ENCODE measurements around the gene CARS1.

The CARS1 gene

GRCh38 chr11:3008746-3009336 lies 48.4 kb downstream of the CARS1 start:
- no peak for DNase-seq (ENCODE audit: low spot score)

DNA sequence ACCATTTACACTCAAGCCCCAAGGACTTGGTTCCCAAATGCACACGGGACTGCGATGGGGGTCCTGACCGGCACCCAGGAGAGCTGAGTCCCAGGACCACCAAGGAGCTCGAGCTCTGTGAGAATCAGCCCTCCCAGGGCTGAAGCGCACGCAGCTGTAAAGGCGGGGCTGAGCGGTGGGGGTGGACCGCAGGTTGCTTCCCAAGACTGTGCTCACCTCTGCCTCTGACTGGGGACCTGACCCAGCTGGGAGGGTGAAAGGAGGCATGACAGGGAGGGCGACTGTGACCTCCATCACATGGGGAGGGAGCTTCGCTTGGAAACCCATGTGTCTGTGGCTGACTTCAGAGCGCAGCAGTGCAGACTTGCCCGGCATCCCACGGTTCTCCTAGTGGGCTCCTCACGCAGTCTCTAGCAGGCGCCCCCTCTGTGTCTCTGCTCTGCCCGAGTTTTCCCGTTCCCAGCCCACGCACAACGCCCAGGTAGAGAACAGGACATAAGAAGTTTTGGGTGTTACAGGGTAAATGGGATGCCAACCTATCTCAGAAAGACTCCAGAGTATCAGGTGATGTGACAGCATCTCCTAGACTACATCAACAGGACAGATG lies 49.7 kb downstream of the CARS1 start:
- DNase-seq (ENCODE audit: low spot score), result no peak

GRCh38 chr11:3006505-3007260 lies 50.5 kb downstream of the CARS1 start:
- DNase-seq (ENCODE audit: low spot score), result no peak

DNA sequence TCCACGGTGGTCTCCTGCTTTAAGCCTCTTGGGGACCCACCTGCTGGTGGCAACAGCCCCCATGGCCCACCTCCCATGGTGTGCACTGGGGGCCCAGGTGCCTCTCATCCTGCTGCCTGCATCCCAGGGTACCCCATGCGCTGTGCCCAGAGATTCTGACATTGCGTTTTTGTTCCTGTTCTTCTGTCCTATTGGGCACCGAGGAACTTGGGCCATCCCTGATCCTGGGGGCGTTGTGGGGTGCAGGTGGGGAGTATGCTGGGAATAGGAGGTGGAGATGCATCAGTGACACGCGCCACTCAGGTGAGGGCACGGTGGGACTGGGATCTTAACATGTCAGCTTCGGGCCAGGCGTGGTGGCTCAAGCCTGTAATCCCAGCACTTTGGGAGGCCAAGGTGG lies 52.7 kb downstream of the CARS1 start:
- no peak for DNase-seq (ENCODE audit: low spot score)

DNA sequence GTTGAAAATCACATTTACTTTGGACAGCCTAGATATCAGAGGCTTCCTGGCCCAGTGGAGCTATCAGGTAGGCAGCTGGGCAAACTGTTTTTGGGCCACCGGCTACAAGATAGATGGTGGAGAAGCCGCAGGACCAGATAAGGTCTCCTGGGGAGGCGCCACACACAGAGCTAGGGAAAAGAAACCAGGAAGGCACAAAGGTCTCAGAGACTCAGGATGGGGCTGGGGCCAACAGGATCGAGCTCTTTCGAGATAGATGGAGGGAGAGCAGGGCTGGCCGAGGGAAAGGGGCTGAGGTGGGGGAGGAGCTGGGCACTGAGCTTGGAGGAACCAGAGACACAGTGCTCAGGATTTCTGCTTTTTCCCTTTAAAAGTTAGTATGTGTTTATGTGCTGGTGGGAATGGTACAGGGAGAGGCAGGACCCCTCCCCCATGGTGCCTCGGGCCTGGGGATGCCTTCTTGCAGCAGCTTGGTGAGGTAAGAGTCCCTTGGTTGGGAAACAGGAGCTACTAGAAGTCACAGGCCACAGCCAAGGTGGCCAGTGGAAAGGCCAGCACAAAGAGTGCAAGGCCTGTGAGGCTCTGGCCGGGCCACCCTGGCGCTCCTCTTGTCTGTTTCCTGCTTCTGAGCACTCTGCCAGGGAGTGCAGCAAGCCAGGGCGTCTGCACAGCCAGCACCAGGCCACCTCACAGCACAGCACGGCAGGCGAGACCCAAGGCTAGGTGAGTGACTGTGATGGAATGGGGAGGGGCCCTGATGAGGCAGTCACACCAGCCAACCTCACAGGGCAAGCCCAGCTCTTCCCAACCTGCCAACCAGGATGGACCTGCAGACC lies 53.6 kb downstream of the CARS1 start:
- no peak for DNase-seq (ENCODE audit: low spot score)

DNA sequence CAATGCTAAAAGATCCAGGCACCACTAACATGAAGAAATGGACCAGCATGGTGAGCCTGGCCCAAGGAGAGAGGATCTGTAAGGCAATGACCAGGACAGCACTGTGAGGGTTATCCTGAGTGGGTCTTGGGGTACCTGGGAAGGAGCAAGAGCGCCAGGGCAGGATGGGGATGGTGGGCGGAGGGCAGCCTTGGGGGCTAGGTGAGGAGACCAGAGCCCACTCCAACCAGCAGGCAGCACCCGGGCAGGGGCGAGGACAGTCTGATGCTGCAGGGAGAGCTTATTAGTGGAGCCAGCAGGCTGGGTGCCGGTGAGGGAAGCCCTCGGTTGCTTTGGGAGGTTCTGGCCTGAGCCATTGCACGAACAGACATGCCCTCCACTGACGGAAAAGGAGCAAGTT lies 54.4 kb downstream of the CARS1 start:
- no peak for DNase-seq (ENCODE audit: low spot score)

- no peak for DNase-seq (ENCODE audit: low spot score)
Measured at GRCh38 chr11:3002351-3002861, 54.8 kb downstream of the CARS1 start.

GRCh38 chr11:3001496-3001895 lies 55.7 kb downstream of the CARS1 start:
- DNase-seq (ENCODE audit: low spot score), result peak; percentile 89

DNA sequence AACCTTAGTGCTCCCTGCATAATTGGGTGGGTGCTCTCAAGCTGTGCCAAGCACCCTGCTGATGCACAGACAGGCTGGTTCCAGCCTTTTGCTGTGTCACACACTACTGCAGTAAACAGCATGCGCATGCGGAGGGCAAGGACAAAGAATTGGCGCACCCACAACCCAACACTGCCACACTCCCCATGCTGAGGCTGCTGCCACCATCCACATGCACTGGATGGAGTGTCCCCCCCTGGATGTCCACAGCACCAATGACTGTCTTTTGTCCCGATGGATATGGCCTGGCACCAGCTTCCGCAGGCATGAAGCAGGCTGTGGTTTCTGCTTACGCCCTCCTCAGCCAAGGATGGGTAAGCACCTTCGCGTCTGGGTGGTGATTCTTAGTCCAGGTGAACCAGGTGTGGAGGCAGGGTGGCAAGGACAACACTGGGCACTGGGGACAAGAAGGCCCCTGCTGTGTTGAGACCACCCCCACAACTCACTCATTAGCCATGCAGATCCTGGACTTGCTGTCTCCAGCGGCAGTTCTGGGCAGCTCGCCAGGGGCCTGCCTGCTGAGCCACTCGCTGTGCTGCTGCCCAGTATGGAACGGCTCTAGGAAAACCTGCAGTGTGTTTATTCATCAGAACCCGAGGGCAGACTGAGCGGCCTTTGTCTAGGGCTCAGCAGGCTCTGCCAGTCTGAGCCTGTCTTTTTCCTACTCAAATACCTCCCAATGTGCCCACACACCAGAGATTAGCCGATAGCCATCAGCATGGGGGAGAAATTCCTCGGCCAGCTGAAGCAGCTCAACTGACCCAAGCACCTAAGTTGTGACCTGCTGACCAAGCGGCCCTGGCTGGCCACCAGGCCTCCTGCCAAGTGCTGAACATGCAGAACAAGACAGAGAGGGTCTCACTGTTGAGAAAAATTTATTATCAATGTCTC lies 56.9 kb downstream of the CARS1 start:
- peak; percentile 99 for DNase-seq (ENCODE audit: low spot score)

- no peak for DNase-seq (ENCODE audit: low spot score)
Measured at GRCh38 chr11:2999464-2999998, 57.7 kb downstream of the CARS1 start.

DNA sequence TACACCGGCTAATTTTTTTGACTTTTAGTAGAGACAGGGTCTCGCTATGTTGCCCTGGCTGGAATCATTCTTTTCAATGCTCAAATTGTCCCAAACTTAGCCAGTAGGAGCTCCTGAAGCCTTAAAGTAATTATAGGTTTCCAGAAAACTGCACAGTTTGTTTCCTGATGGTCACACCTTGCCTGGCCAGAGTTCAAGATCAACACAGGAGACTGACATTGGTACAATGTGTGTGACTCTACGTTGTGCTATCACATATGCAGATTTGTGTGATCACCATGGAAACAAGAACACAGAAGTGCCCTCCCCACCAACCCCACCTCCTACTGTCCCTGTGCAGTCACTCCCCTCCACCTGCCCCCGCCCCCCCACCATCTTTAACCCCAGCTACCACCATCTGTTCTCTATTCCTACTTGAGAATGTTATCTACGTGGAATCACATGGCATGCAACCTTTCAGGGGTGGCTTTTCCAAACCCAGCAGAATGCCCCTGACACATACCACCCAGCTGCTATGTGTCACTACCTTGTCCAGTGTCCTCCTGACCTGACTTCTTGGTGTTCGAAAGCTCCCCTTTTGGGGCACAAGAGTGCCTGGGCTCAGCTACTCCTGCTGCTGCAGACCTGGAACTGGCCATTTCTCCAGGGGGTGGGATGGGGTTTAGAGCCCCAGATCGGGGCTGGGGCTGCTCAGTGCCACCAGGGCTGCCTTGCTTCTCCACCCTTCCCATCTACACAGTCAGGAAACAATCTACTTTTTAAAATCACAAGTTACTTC lies 59.0 kb downstream of the CARS1 start:
- no peak for DNase-seq (ENCODE audit: low spot score)

GRCh38 chr11:2997406-2997805 lies 59.8 kb downstream of the CARS1 start:
- DNase-seq (ENCODE audit: low spot score), result no peak

- no peak for DNase-seq (ENCODE audit: low spot score)
Measured at GRCh38 chr11:2996976-2997375, 60.2 kb downstream of the CARS1 start.

DNA sequence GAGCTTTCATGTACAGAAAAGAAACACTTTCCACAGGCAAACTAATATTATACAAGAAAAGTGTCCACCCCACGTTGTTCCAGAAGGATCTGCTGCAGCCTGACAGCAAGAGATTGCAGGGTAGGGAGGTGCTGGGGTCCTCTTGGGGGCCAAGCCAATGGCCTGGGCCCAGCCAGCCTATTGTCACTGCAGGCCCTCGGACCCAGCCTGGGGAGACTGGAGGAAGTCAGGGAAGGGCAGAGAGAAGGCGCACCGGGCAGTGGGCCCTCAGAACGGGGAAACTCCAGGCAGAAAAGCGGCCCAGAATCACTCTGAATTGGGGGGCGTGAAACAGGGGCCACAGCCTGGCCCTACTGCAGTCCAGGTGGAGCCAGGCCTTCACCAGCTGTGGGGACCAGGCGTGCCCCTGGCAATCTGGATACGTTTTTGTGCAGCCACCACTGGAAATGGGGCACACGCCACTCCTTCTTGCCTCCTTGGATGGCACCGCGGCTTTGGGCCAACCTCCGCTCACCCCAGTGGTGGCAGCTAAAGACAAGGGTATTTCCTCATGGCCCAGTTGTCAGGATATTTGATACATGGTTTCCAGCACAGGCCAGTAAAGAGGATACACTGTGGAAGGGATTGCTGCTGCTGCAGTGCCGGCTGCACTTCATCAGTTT lies 61.2 kb downstream of the CARS1 start:
- DNase-seq (ENCODE audit: low spot score), result no peak

GRCh38 chr11:2995031-2995561 lies 62.1 kb downstream of the CARS1 start:
- no peak for DNase-seq (ENCODE audit: low spot score)

DNA sequence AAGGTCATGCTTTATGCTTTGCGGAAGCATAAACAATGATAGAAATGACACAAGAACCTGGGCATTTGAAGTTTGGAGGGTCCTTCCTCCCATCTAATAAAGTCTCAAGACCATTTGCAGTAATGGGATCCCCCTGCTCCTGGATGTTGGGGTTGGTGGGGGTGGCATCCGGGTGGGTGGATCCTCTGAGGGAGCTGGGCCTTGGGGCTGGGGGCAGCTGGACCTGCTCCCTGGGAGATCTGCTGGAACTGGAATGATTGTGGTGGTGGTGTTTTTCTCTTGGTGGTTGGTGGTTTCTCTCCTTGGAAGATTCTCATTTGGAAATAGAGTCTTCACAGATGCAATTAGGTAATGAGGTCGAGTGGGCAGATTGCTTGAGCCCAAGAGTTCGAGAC lies 62.9 kb downstream of the CARS1 start:
- DNase-seq (ENCODE audit: low spot score), result no peak

GRCh38 chr11:2992997-2993325 lies 64.3 kb downstream of the CARS1 start:
- no peak for DNase-seq (ENCODE audit: low spot score)

DNA sequence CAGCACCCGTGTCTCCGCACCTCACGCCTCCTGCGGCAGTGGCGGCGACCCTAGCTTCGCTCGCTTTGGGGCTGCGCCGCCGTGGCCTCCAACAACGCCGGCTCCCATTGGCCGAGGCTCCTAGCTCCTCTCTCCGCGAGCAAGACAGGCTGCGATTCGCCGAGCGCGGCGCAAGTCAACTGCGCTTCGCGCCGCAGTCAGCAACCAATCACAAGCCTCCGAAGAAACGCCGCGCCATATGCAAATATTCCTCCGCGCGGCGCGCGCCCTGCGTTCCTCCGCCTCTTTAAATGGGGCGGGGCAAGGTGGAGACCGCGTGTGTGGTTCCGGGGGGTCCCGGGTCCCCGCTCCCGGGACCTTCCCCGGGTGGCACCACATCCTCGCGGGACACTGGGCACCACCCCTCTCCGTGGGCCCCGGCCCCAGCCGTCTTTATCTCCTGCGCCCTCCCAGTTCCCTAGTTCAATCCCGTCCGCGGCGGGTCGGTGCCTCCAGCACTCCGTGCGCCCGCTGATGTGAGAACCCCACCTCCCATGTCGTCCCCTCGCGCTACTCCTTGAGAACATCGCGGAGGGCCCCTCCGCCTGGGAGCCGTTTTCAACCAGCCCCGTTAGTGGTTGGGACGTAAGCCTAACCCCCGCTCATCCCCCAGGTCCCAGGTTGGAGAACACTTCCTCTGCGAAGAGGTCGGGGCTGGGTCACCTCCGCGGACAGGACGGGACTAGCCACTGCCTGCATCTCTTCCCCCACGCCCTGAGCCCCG lies 64.8 kb downstream of the CARS1 start, which contains the start of gene NAP1L4:
TSS of gene NAP1L4 (minus strand) at position 96 of the 763 bp plus-strand sequence. CDS start 13,109 bp downstream, outside the sequence.
- DNase-seq (ENCODE audit: low spot score), result peak; percentile 94

Measured in globus pallidus (tissue), 1 donor.